ENCODE results near the gene ADGRF3.

The ADGRF3 gene

GRCh38 chr2:26279886-26280285 lies 66.7 kb downstream of the ADGRF3 start:
- Histone ChIP-seq H3K4me3 (ENCODE audit: low read length) (no peak overlapping the region), H3K36me3 (replicated peaks; ENCODE audit: insufficient read depth, low read length) (no peaks in the 10 kb centered on the region; the same call in 1 of the 2 replicates), H2AFZ (ENCODE audit: low read length) (no peak overlapping the region), H3K27me3 (replicated peaks; ENCODE audit: insufficient read depth, low read length) (no peaks in the 10 kb centered on the region), H3K79me2 (ENCODE audit: low read length) (no peaks in the 10 kb centered on the region), H3K9me2 (replicated peaks; ENCODE audit: insufficient read depth, low read length) (no peaks in the 10 kb centered on the region), H3K9ac (ENCODE audit: low read length) (no peak overlapping the region), H3F3A (ENCODE audit: insufficient read depth, low read length) (no peaks in the 10 kb centered on the region), H3K27ac (ENCODE audit: low read length) (no peak overlapping the region), H3K4me2 (ENCODE audit: low read depth, low read length) (no peak overlapping the region), H4K20me1 (ENCODE audit: insufficient read depth, low read length) (no peaks in the 10 kb centered on the region), H3K9me3 (replicated peaks; ENCODE audit: insufficient read depth, low read length) (no peaks in the 10 kb centered on the region), H3K4me1 (ENCODE audit: low read length) (no peaks in the 10 kb centered on the region)
- no peak for DNase-seq
- TF ChIP-seq CTCF (IDR thresholded peaks at IDR 0.05; ENCODE audit: low read length) (no peak), EZH2 (optimal IDR thresholded peaks at IDR 0.05; ENCODE audit: low read depth, low read length) (no peak), EZH2phosphoT487 (IDR thresholded peaks at IDR 0.05; ENCODE audit: low read length) (no peak)

- no peak overlapping the region for H3K4me3 ChIP-seq (ENCODE audit: low read length)
- no peaks in the 10 kb centered on the region for H3K4me1 ChIP-seq (ENCODE audit: low read length)
- H3K36me3 ChIP-seq (replicated peaks; ENCODE audit: insufficient read depth, low read length), result no peaks in the 10 kb centered on the region; the same call in 1 of the 2 replicates
- H2AFZ ChIP-seq (ENCODE audit: low read length), result no peak overlapping the region
- H3K79me2 ChIP-seq (ENCODE audit: low read length), result no peaks in the 10 kb centered on the region
- no peak for DNase-seq
- TF ChIP-seq EZH2phosphoT487 (IDR thresholded peaks at IDR 0.05; ENCODE audit: low read length), result no peak
- no peak for TF ChIP-seq EZH2 (optimal IDR thresholded peaks at IDR 0.05; ENCODE audit: low read depth, low read length)
- no peak for TF ChIP-seq CTCF (IDR thresholded peaks at IDR 0.05; ENCODE audit: low read length)
- H3K9me2 ChIP-seq (replicated peaks; ENCODE audit: insufficient read depth, low read length), result no peaks in the 10 kb centered on the region
- no peak overlapping the region for H3K27ac ChIP-seq (ENCODE audit: low read length)
- no peaks in the 10 kb centered on the region for H3K9me3 ChIP-seq (replicated peaks; ENCODE audit: insufficient read depth, low read length)
- no peaks in the 10 kb centered on the region for H3F3A ChIP-seq (ENCODE audit: insufficient read depth, low read length)
- no peaks in the 10 kb centered on the region for H3K27me3 ChIP-seq (replicated peaks; ENCODE audit: insufficient read depth, low read length)
- H3K9ac ChIP-seq (ENCODE audit: low read length), result no peak overlapping the region
- H4K20me1 ChIP-seq (ENCODE audit: insufficient read depth, low read length), result no peaks in the 10 kb centered on the region
- no peak overlapping the region for H3K4me2 ChIP-seq (ENCODE audit: low read depth, low read length)
These were observed 69.9 kb downstream of the ADGRF3 start for GRCh38 chr2:26276484-26277227.

GRCh38 chr2:26274058-26274613 lies 72.5 kb downstream of the ADGRF3 start:
- Histone ChIP-seq H2AFZ (ENCODE audit: low read length) (no peak overlapping the region), H3K9me3 (replicated peaks; ENCODE audit: insufficient read depth, low read length) (no peaks in the 10 kb centered on the region), H3K9me2 (replicated peaks; ENCODE audit: insufficient read depth, low read length) (no peaks in the 10 kb centered on the region), H3K4me3 (ENCODE audit: low read length) (no peak overlapping the region), H3K4me1 (ENCODE audit: low read length) (no peaks in the 10 kb centered on the region), H3K79me2 (ENCODE audit: low read length) (no peaks in the 10 kb centered on the region), H4K20me1 (ENCODE audit: insufficient read depth, low read length) (no peaks in the 10 kb centered on the region), H3K4me2 (ENCODE audit: low read depth, low read length) (no peak overlapping the region), H3F3A (ENCODE audit: insufficient read depth, low read length) (no peaks in the 10 kb centered on the region), H3K36me3 (replicated peaks; ENCODE audit: insufficient read depth, low read length) (no peaks in the 10 kb centered on the region; the same call in 1 of the 2 replicates), H3K27me3 (replicated peaks; ENCODE audit: insufficient read depth, low read length) (no peaks in the 10 kb centered on the region), H3K9ac (ENCODE audit: low read length) (no peak overlapping the region), H3K27ac (ENCODE audit: low read length) (no peak overlapping the region)
- TF ChIP-seq CTCF (IDR thresholded peaks at IDR 0.05; ENCODE audit: low read length), result no peak
- no peak for TF ChIP-seq EZH2 (optimal IDR thresholded peaks at IDR 0.05; ENCODE audit: low read depth, low read length)
- no peak for TF ChIP-seq EZH2phosphoT487 (IDR thresholded peaks at IDR 0.05; ENCODE audit: low read length)
- no peak for DNase-seq
